ENCODE data around the gene SGSM2. TPM values are rescaled to one million over a fixed set of nuclear protein-coding genes. Genes with fewer than 3 reads are reported as not detected.

The SGSM2 gene
- total RNA-seq, 1 experiment from 2014 or later = 26.5 TPM

DNA sequence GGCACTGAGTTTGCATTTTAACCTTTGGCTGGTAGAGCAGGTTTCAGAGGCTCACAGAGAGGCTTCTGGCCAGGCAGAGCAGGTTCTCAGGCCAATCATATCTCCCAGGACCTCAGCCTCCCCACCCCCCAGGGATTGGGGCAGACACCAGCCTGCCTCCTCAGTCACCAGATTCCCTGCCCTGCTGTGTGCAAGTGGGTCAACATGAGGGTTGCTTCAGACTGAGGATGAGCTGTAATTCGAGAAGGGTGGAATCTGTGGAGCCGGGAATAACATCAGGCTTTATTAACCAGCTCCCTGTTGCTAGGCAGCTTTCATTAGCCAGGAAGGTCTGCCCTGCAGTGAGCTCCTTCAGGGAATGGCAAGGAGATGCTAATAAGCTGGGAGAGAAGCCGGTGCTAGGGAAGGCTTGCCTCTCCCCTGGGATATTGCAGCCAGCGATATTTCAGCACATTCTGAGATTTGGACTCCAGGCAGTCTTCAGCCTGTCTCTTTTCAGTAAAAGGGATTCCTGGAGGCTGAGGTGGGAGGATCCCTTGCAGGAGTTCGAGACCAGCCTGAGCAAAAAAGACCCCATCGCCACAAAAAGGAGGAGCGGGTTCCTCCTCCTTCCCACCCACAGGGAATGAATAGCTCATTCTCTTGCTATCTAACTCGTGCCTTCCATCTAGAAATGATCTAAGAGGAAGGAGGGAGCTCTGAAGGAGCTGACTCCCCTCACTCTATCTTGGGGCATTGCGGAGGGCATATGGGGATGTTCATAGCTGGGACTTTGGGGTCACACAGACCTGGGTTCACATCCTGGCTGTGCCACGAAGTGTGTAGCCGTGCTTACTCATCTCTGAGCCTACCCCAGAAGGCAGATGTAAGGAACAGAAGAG, 10.7 kb downstream of the SGSM2 start:
- no peaks in the 10 kb centered on the region for H3K27me3 Mint-ChIP-seq (ENCODE audit: insufficient read depth, unreplicated experiment)
- CTCF ChIA-PET = interaction anchor here (0.7 to 1.0 kb wide), 2 partner anchors 11 to 13 kb away, joined by 3 to 4 read pairs; no protein-coding TSS in a partner anchor
- H3K27ac Mint-ChIP-seq (ENCODE audit: low read depth, unreplicated experiment) = no peak overlapping the region
- no peaks in the 10 kb centered on the region for H3K9me3 Mint-ChIP-seq (ENCODE audit: unreplicated experiment)
- H3K4me3 Mint-ChIP-seq (ENCODE audit: unreplicated experiment) = no peak overlapping the region
- no peaks in the 10 kb centered on the region for H3K4me1 Mint-ChIP-seq (ENCODE audit: insufficient read depth, unreplicated experiment)
- DNase-seq (ENCODE audit: unreplicated experiment) = peak; percentile 61
- peaks cover 8% of the 10 kb centered on the region for H3K36me3 Mint-ChIP-seq (ENCODE audit: insufficient read depth, unreplicated experiment)
- intact Hi-C loops (cut with micrococcal nuclease) = no loop called here
- TF ChIP-seq, protein P1, sequence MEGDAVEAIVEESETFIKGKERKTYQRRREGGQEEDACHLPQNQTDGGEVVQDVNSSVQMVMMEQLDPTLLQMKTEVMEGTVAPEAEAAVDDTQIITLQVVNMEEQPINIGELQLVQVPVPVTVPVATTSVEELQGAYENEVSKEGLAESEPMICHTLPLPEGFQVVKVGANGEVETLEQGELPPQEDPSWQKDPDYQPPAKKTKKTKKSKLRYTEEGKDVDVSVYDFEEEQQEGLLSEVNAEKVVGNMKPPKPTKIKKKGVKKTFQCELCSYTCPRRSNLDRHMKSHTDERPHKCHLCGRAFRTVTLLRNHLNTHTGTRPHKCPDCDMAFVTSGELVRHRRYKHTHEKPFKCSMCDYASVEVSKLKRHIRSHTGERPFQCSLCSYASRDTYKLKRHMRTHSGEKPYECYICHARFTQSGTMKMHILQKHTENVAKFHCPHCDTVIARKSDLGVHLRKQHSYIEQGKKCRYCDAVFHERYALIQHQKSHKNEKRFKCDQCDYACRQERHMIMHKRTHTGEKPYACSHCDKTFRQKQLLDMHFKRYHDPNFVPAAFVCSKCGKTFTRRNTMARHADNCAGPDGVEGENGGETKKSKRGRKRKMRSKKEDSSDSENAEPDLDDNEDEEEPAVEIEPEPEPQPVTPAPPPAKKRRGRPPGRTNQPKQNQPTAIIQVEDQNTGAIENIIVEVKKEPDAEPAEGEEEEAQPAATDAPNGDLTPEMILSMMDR (IDR thresholded peaks at IDR 0.05; ENCODE audit: unreplicated experiment) = no peak
- POLR2A ChIA-PET = interaction anchor here (0.7 to 2.6 kb wide), 4 partner anchors 11 to 304 kb away, joined by 3 to 24 read pairs (median 4); partner anchors contain the start of genes SGSM2 and TSR1
- BruUV-seq (replicated peaks) = no TSS peak

DNA sequence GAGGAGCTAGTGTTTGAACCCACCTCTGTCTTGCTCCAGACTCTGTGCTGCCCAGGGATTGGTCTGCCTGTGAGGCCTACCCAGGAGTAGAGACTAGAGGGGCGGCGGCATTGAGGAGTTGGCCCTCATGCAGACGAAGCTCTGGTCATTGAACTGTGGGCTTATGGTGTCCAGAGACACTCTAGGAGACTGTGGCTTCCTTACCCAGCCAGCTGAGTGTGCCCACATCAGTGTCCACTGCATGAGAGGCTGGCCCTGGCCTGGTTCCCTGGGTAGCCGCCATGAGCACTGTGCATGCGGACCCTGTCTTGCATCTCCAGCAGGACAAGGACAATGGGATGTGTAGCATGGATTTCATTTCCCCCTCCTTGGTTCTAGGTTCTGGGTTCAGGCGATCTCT, 14.0 kb downstream of the SGSM2 start:
- no peaks in the 10 kb centered on the region for H3K4me1 Mint-ChIP-seq (ENCODE audit: insufficient read depth, unreplicated experiment)
- no peaks in the 10 kb centered on the region for H3K27me3 Mint-ChIP-seq (ENCODE audit: insufficient read depth, unreplicated experiment)
- TF ChIP-seq, protein P1 (IDR thresholded peaks at IDR 0.05; ENCODE audit: unreplicated experiment) = no peak
- intact Hi-C loops (cut with micrococcal nuclease) = no loop called here
- no peak overlapping the region for H3K4me3 Mint-ChIP-seq (ENCODE audit: unreplicated experiment)
- no peak overlapping the region for H3K27ac Mint-ChIP-seq (ENCODE audit: low read depth, unreplicated experiment)
- ChIA-PET CTCF (interaction anchor here (1.0 kb wide), 1 partner anchor 48 kb away, joined by 4 read pairs; the partner anchor contains the start of genes SMG6 and SRR), POLR2A (interaction anchor here (0.6 kb wide), 1 partner anchor 255 kb away, joined by 3 read pairs; no protein-coding TSS in a partner anchor)
- no peak for DNase-seq (ENCODE audit: unreplicated experiment)
- no TSS peak for BruUV-seq (replicated peaks)
- no peaks in the 10 kb centered on the region for H3K9me3 Mint-ChIP-seq (ENCODE audit: unreplicated experiment)
- peaks cover 4% of the 10 kb centered on the region for H3K36me3 Mint-ChIP-seq (ENCODE audit: insufficient read depth, unreplicated experiment)

DNA sequence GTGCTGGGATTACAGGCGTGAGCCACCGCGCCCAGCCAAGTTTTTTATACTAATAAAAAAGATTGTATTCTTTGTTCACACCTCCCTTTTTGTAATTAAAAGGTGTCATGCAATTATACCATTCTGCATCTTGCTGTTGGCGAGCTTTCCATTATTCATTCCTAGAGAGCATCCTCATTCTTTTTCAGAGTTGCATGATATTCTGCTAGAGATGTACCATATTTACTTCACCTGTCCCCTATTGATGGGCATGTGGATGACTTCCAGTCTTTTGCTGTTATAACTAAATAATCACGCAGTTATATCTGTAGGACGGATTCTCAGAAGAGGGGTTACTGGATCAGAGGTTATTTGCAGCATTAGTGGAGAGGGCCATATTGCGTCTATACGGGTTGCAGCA, 17.0 kb downstream of the SGSM2 start:
- TF ChIP-seq, protein P1 (IDR thresholded peaks at IDR 0.05; ENCODE audit: unreplicated experiment) = no peak
- ChIA-PET CTCF (interaction anchor here (0.5 to 2.4 kb wide), 7 partner anchors 8 to 1806 kb away, joined by 3 to 22 read pairs (median 3); no protein-coding TSS in a partner anchor), POLR2A (interaction anchor here (0.6 kb wide), 1 partner anchor 135 kb away, joined by 3 read pairs; no protein-coding TSS in a partner anchor)
- H3K27me3 Mint-ChIP-seq (ENCODE audit: insufficient read depth, unreplicated experiment) = no peaks in the 10 kb centered on the region
- no peak for DNase-seq (ENCODE audit: unreplicated experiment)
- peaks cover 3% of the 10 kb centered on the region for H3K4me1 Mint-ChIP-seq (ENCODE audit: insufficient read depth, unreplicated experiment)
- intact Hi-C loops (cut with micrococcal nuclease) = no loop called here
- no peak overlapping the region for H3K27ac Mint-ChIP-seq (ENCODE audit: low read depth, unreplicated experiment)
- no peak overlapping the region for H3K4me3 Mint-ChIP-seq (ENCODE audit: unreplicated experiment)
- H3K36me3 Mint-ChIP-seq (ENCODE audit: insufficient read depth, unreplicated experiment) = peaks cover 4% of the 10 kb centered on the region
- no TSS peak for BruUV-seq (replicated peaks)
- no peaks in the 10 kb centered on the region for H3K9me3 Mint-ChIP-seq (ENCODE audit: unreplicated experiment)

DNA sequence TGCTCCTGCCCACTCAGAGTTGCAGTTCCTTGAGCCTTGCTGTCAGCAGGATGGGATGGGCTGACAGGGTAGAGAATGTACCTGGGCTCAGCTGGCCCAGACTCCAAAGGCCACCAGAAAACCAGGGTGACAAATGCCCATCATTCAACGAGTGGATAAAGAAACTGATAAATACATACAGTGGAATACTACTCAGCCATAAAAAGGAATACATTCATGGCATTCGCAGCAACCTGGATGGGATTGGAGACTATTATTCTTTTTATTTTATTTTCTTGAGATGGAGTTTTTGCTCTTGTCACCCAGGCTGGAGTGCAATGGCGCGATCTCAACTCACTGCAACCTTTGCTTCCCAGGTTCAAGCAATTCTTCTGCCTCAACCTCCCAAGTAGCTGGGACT, 19.9 kb downstream of the SGSM2 start:
- Mint-ChIP-seq H3K4me1 (ENCODE audit: insufficient read depth, unreplicated experiment) (peaks cover 17% of the 10 kb centered on the region), H3K27ac (ENCODE audit: low read depth, unreplicated experiment) (no peak overlapping the region), H3K27me3 (ENCODE audit: insufficient read depth, unreplicated experiment) (no peaks in the 10 kb centered on the region), H3K36me3 (ENCODE audit: insufficient read depth, unreplicated experiment) (peaks cover 5% of the 10 kb centered on the region), H3K9me3 (ENCODE audit: unreplicated experiment) (no peaks in the 10 kb centered on the region), H3K4me3 (ENCODE audit: unreplicated experiment) (no peak overlapping the region)
- intact Hi-C loops (cut with micrococcal nuclease) = no loop called here
- TF ChIP-seq, protein P1 (IDR thresholded peaks at IDR 0.05; ENCODE audit: unreplicated experiment) = no peak
- POLR2A ChIA-PET = interaction anchor here (5.2 kb wide), 1 partner anchor 21 kb away, joined by 31 read pairs; the partner anchor contains the start of gene TSR1
- BruUV-seq (replicated peaks) = no TSS peak
- CTCF ChIA-PET = interaction anchor here (0.6 kb wide), 2 partner anchors 16 to 652 kb away, joined by 3 to 4 read pairs; no protein-coding TSS in a partner anchor
- no peak for DNase-seq (ENCODE audit: unreplicated experiment)

Measured in MCF 10A (cell line).